ENCODE data around the gene MIS18A.

DNA sequence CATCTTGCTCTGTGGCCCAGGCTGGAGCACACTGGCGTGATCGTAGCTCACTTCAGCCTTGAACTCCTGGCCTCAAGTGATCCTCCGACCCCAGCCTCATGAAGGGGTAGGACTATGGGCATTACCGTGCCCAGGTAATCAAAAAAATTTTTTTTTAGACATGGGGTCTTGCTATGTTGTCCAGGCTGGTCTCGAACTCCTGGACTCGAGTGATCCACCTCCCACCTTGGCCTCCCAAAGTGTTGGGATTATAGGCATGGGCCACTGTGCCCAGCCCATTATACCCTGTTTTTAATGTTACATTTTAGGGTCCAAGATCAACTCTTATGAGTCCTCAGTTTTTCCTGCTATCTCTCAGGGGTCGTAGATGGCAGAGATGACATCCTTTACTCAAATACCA is 26.1 kb upstream of the MIS18A start:
- TF ChIP-seq, protein P1, sequence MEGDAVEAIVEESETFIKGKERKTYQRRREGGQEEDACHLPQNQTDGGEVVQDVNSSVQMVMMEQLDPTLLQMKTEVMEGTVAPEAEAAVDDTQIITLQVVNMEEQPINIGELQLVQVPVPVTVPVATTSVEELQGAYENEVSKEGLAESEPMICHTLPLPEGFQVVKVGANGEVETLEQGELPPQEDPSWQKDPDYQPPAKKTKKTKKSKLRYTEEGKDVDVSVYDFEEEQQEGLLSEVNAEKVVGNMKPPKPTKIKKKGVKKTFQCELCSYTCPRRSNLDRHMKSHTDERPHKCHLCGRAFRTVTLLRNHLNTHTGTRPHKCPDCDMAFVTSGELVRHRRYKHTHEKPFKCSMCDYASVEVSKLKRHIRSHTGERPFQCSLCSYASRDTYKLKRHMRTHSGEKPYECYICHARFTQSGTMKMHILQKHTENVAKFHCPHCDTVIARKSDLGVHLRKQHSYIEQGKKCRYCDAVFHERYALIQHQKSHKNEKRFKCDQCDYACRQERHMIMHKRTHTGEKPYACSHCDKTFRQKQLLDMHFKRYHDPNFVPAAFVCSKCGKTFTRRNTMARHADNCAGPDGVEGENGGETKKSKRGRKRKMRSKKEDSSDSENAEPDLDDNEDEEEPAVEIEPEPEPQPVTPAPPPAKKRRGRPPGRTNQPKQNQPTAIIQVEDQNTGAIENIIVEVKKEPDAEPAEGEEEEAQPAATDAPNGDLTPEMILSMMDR (IDR thresholded peaks at IDR 0.05 in 4 of 5, conservative IDR thresholded peaks at IDR 0.05 in 1 of 5) = no peak
- no peak for TF ChIP-seq POLR2A (IDR thresholded peaks at IDR 0.05)

Measured in gastrocnemius medialis (tissue), 4 donors.